AG10803 (cell line): ENCODE results near the gene WDR45.

Experiments
- DNase-seq: peaks from one replicate; pipeline ENCODE4 v3.0.0; 2010; ENCODE audit warnings: low read depth
- H3K4me3 ChIP-seq: 2 replicates; pipeline ENCODE4 v1.5.1; 2011; ENCODE audit warnings: mild to moderate bottlenecking, low read length, control low read depth
- CTCF ChIP-seq: conservative IDR thresholded peaks from 2 replicates; pipeline ENCODE4 v1.5.1; 2011; ENCODE audit warnings: mild to moderate bottlenecking, low read length, control low read depth, inconsistent platforms

The WDR45 gene

GRCh38 chrX:49053223-49054072 is 26.2 kb downstream of the WDR45 start:
- H3K4me3 ChIP-seq, result peak overlapping the region; percentile 54
- no peak for TF ChIP-seq CTCF
- DNase-seq, result peak; percentile 31

GRCh38 chrX:49043987-49044281 is 35.8 kb downstream of the WDR45 start:
- no peak for TF ChIP-seq CTCF
- H3K4me3 ChIP-seq, result peak overlapping the region; percentile 15; the same call in 1 of the 2 replicates
- no peak for DNase-seq

GRCh38 chrX:49043220-49043986 is 36.3 kb downstream of the WDR45 start, which contains the start of gene TFE3:
TSS of gene TFE3 (minus strand) at chrX:49043357. CDS start at chrX:49043226, 131 bp downstream.
- peak; percentile 98 for DNase-seq
- peak; percentile 53 for TF ChIP-seq CTCF
- H3K4me3 ChIP-seq, result peak within 1 kb of the TSS; percentile 82

GRCh38 chrX:49042581-49043219 is 37.0 kb downstream of the WDR45 start:
- peak; percentile 17 for DNase-seq
- peak overlapping the region; percentile 82 for H3K4me3 ChIP-seq
- TF ChIP-seq CTCF, result no peak

GRCh38 chrX:49041744-49042580 is 37.7 kb downstream of the WDR45 start:
- peak overlapping the region; percentile 82 for H3K4me3 ChIP-seq
- peak; percentile 70 for DNase-seq
- TF ChIP-seq CTCF, result no peak

- TF ChIP-seq CTCF, result no peak
- H3K4me3 ChIP-seq, result peak overlapping the region; percentile 82
- peak; percentile 28 for DNase-seq
Measured at GRCh38 chrX:49040376-49040955, 39.2 kb downstream of the WDR45 start.
